HEK293 (cell line): ENCODE data around the gene TTBK1.

Experiments used
- CTCF ChIP-seq: fragments of 450-650 bp; formaldehyde crosslinking; IDR thresholded peaks from 2 replicates; pipeline ENCODE4 v1.5.1; 2016; ENCODE audit warnings: missing biosample characterization, missing genetic modification characterization
- MYNN ChIP-seq: fragments of 450-650 bp; formaldehyde crosslinking; IDR thresholded peaks from 2 replicates; pipeline ENCODE4 v1.5.1; 2016; ENCODE audit warnings: missing biosample characterization, missing genetic modification characterization, borderline replicate concordance
- REST ChIP-seq: fragments of 450-650 bp; formaldehyde crosslinking; IDR thresholded peaks from 2 replicates; pipeline ENCODE4 v1.5.1; 2016; ENCODE audit warnings: missing biosample characterization, missing genetic modification characterization
- ZBTB26 ChIP-seq: fragments of 450-650 bp; formaldehyde crosslinking; optimal IDR thresholded peaks from 2 replicates; pipeline ENCODE3; 2016; ENCODE audit warnings: missing biosample characterization, mild to moderate bottlenecking, missing genetic modification characterization
- ZNF114 ChIP-seq: fragments of 450-650 bp; formaldehyde crosslinking; IDR thresholded peaks from 2 replicates; pipeline ENCODE4 v1.5.0; 2017; ENCODE audit warnings: missing biosample characterization, missing genetic modification characterization
- ZNF175 ChIP-seq: fragments of 450-650 bp; formaldehyde crosslinking; IDR thresholded peaks from 2 replicates; pipeline ENCODE4 v1.5.1; 2016; ENCODE audit warnings: missing biosample characterization, missing genetic modification characterization
- ZNF221 ChIP-seq: fragments of 450-650 bp; formaldehyde crosslinking; IDR thresholded peaks from 2 replicates; pipeline ENCODE4 v1.5.1; 2017; ENCODE audit warnings: missing biosample characterization, missing genetic modification characterization, borderline replicate concordance
- ZNF423 ChIP-seq: fragments of 450-650 bp; formaldehyde crosslinking; IDR thresholded peaks from 2 replicates; pipeline ENCODE4 v1.5.1; 2016; ENCODE audit warnings: missing biosample characterization, missing genetic modification characterization
- ZNF48 ChIP-seq: fragments of 450-650 bp; formaldehyde crosslinking; IDR thresholded peaks from 2 replicates; pipeline ENCODE4 v1.5.1; 2016; ENCODE audit warnings: missing biosample characterization, missing genetic modification characterization
- ZNF510 ChIP-seq: fragments of 450-650 bp; formaldehyde crosslinking; IDR thresholded peaks from 2 replicates; pipeline ENCODE4 v1.5.1; 2018; ENCODE audit warnings: mild to moderate bottlenecking, missing genetic modification characterization, missing biosample characterization; ENCODE audit not compliant: insufficient replicate concordance
- ZNF692 ChIP-seq: fragments of 450-650 bp; formaldehyde crosslinking; IDR thresholded peaks from 2 replicates; pipeline ENCODE4 v1.5.1; 2016; ENCODE audit warnings: missing biosample characterization, missing genetic modification characterization
- ZNF785 ChIP-seq: fragments of 450-650 bp; formaldehyde crosslinking; IDR thresholded peaks from 2 replicates; pipeline ENCODE4 v1.5.1; 2016; ENCODE audit warnings: missing biosample characterization, missing genetic modification characterization
- ZSCAN5A ChIP-seq: fragments of 450-650 bp; formaldehyde crosslinking; IDR thresholded peaks from 2 replicates; pipeline ENCODE4 v1.5.1; 2016; ENCODE audit warnings: missing biosample characterization, missing genetic modification characterization

- TF ChIP-seq ZBTB26 (no peak), CTCF (no peak), ZNF114 (tag by site-specific recombination) (no peak), ZNF423 (tag by site-specific recombination) (no peak), REST (no peak), ZNF510 (no peak), ZNF48 (no peak), ZNF785 (tag by site-specific recombination) (no peak), ZNF692 (tag by site-specific recombination) (no peak), ZSCAN5A (no peak), ZNF221 (tag by site-specific recombination) (no peak), ZNF175 (tag by site-specific recombination) (no peak), MYNN (tag by site-specific recombination) (no peak)
These were observed 13.5 kb downstream of the TTBK1 start for GRCh38 chr6:43256670-43257366.
